ENCODE results near the gene OR6X1. TPM values are rescaled to one million over a fixed set of nuclear protein-coding genes. Genes with fewer than 3 reads are reported as not detected.

OR6X1 gene
- total and polyA plus RNA-seq, 2 experiments from 2014 or later = not detected

DNA sequence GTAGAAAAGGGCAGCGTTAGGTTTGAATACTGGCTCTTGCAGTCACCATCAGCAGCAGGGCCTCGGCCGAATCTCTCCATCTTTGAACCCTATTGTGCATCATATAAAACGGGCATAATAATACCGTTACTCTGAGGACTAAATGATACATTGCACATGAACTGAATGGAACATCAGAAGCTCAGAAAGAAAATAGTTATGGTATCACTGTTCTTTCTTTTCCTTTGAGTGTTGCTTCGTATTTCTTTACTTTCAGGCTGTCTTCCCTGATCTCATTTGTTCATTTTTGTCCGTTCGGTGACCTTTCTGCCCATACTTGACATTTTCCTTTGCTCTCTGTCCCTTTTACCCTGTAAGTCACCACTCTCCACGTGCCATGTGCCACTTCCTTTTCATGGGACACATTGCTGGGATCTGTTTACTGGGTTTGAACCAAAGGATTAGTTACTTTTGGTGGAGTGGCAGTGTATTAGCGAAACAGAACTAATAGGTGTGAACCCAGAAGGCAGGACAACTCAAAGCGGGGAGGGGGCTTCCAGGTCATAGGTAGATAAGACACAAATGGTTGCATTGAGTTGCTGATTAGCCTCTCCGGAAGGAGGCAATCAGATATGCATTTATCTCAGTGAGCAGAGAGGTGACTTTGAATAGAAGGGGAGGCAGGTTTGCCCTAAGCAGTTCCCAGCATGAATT is 12.1 kb downstream of the OR6X1 start (continued):
- TF ChIP-seq, protein P1, sequence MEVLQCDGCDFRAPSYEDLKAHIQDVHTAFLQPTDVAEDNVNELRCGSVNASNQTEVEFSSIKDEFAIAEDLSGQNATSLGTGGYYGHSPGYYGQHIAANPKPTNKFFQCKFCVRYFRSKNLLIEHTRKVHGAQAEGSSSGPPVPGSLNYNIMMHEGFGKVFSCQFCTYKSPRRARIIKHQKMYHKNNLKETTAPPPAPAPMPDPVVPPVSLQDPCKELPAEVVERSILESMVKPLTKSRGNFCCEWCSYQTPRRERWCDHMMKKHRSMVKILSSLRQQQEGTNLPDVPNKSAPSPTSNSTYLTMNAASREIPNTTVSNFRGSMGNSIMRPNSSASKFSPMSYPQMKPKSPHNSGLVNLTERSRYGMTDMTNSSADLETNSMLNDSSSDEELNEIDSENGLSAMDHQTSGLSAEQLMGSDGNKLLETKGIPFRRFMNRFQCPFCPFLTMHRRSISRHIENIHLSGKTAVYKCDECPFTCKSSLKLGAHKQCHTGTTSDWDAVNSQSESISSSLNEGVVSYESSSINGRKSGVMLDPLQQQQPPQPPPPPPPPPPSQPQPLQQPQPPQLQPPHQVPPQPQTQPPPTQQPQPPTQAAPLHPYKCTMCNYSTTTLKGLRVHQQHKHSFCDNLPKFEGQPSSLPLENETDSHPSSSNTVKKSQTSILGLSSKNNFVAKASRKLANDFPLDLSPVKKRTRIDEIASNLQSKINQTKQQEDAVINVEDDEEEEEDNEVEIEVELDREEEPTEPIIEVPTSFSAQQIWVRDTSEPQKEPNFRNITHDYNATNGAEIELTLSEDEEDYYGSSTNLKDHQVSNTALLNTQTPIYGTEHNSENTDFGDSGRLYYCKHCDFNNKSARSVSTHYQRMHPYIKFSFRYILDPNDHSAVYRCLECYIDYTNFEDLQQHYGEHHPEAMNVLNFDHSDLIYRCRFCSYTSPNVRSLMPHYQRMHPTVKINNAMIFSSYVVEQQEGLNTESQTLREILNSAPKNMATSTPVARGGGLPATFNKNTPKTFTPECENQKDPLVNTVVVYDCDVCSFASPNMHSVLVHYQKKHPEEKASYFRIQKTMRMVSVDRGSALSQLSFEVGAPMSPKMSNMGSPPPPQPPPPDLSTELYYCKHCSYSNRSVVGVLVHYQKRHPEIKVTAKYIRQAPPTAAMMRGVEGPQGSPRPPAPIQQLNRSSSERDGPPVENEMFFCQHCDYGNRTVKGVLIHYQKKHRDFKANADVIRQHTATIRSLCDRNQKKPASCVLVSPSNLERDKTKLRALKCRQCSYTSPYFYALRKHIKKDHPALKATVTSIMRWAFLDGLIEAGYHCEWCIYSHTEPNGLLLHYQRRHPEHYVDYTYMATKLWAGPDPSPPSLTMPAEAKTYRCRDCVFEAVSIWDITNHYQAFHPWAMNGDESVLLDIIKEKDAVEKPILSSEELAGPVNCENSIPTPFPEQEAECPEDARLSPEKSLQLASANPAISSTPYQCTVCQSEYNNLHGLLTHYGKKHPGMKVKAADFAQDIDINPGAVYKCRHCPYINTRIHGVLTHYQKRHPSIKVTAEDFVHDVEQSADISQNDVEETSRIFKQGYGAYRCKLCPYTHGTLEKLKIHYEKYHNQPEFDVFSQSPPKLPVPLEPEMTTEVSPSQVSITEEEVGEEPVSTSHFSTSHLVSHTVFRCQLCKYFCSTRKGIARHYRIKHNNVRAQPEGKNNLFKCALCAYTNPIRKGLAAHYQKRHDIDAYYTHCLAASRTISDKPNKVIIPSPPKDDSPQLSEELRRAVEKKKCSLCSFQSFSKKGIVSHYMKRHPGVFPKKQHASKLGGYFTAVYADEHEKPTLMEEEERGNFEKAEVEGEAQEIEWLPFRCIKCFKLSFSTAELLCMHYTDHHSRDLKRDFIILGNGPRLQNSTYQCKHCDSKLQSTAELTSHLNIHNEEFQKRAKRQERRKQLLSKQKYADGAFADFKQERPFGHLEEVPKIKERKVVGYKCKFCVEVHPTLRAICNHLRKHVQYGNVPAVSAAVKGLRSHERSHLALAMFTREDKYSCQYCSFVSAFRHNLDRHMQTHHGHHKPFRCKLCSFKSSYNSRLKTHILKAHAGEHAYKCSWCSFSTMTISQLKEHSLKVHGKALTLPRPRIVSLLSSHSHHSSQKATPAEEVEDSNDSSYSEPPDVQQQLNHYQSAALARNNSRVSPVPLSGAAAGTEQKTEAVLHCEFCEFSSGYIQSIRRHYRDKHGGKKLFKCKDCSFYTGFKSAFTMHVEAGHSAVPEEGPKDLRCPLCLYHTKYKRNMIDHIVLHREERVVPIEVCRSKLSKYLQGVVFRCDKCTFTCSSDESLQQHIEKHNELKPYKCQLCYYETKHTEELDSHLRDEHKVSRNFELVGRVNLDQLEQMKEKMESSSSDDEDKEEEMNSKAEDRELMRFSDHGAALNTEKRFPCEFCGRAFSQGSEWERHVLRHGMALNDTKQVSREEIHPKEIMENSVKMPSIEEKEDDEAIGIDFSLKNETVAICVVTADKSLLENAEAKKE (CRISPR knock-in tag; IDR thresholded peaks at IDR 0.05) = no peak
- TF ChIP-seq POLR2AphosphoS5 (IDR thresholded peaks at IDR 0.05; ENCODE audit: low read depth) (peak; percentile 68), EZH2 (IDR thresholded peaks at IDR 0.05; ENCODE audit: low read depth, unreplicated experiment) (no peak), ETS1 (IDR thresholded peaks at IDR 0.05) (no peak), CTCF (conservative IDR thresholded peaks at IDR 0.05; ENCODE audit: low read depth in 2 of 2) (no peak), NANOG (IDR thresholded peaks at IDR 0.05; ENCODE audit: borderline replicate concordance) (peak; percentile 98), JUNB (IDR thresholded peaks at IDR 0.05; ENCODE audit: unreplicated experiment) (no peak), CREB1 (CRISPR knock-in tag; IDR thresholded peaks at IDR 0.05; ENCODE audit: low read depth) (peak; percentile 54; the same call in 1 of the 2 replicates)

Measured in GM23338 (cell line).